GM12878 (cell line): ENCODE measurements around the gene SUFU. TPM values are rescaled to one million over a fixed set of nuclear protein-coding genes. Genes with fewer than 3 reads are reported as not detected.
A peak's percentile ranks its signal among the peaks of the same experiment; 100 is the strongest.

Experiments
- ATAC-seq: fragments of 200-7000 bp; cut with Tn5 transposase; 3 replicates; pipeline ENCODE4 v1.9.1; 2020; ENCODE audit warnings: mild to moderate bottlenecking, moderate library complexity
- BruUV-seq: library from RNA; stranded (reverse); fragments of 400-500 nt; replicated peaks from 2 replicates; lab custom pipeline; 2021; lab: Mats Ljungman, UMichigan
- CTCF ChIA-PET: fragments of 300-600 bp; sonication (Branson Sonifier 250); formaldehyde crosslinking; extraction: SDS; loops from one replicate; lab custom pipeline; 2021; ENCODE audit warnings: inconsistent platforms; lab: Yijun Ruan, JAX
- POLR2A ChIA-PET: fragments of 350-600 bp; formaldehyde crosslinking; extraction: SDS; loops from one replicate; lab custom pipeline; 2021; ENCODE audit warnings: inconsistent platforms; lab: Charles Lee
- RAD21 ChIA-PET: fragments of 300-600 bp; sonication (Branson Sonifier 250); formaldehyde crosslinking; loops from one replicate; lab custom pipeline; 2023; ENCODE audit warnings: antibody characterized with exemption; ENCODE audit not compliant: unreplicated experiment; lab: Charles Lee
- SMC1A ChIA-PET: fragments of 300-600 bp; sonication (Branson Sonifier 250); formaldehyde crosslinking; loops from one replicate; lab custom pipeline; 2023; ENCODE audit not compliant: unreplicated experiment, uncharacterized antibody; lab: Charles Lee
- DNase-seq: peaks from one replicate; pipeline ENCODE4 v3.0.0-alpha.2; 2011; ENCODE audit warnings: low read depth, low spot score
- FAIRE-seq: peaks from 3 replicates; lab custom pipeline; 2011; peaks lifted over from hg19 to GRCh38; lab: Jason Lieb, UNC
- H2AFZ ChIP-seq: 2 replicates; pipeline ENCODE4 v1.6.0; 2011; ENCODE audit warnings: low read depth, low read length, control low read depth; ENCODE audit not compliant: control insufficient read depth
- H3K27ac ChIP-seq: 2 replicates; pipeline ENCODE4 v1.5.1; 2011; ENCODE audit warnings: control low read depth; ENCODE audit not compliant: control insufficient read depth, insufficient read depth
- H3K27me3 ChIP-seq, 2 experiments: replicated peaks in 1 of 2; 2 replicates each; pipeline versions ENCODE4 v1.6.0 to v1.6.1; 2011; ENCODE audit warnings: low read length in 1 of 2; ENCODE audit not compliant: control insufficient read depth in 2 of 2, insufficient read depth in 2 of 2
- H3K36me3 ChIP-seq, 2 experiments: 2 replicates each; pipeline ENCODE4 v1.5.1; 2011; ENCODE audit warnings: low read length in 1 of 2; ENCODE audit not compliant: control insufficient read depth in 2 of 2, insufficient read depth in 2 of 2
- H3K4me1 ChIP-seq: 2 replicates; pipeline ENCODE4 v1.6.1; 2011; ENCODE audit warnings: mild to moderate bottlenecking, low read length, moderate library complexity, mixed read lengths; ENCODE audit not compliant: control insufficient read depth, insufficient read depth
- H3K4me2 ChIP-seq: 2 replicates; pipeline ENCODE4 v1.6.0; 2011; ENCODE audit warnings: control low read depth; ENCODE audit not compliant: control insufficient read depth, insufficient read depth
- H3K4me3 ChIP-seq: fragments of 200-600 bp; sonication (generic); 2 replicates; pipeline ENCODE4 v1.5.1; 2016
- H3K79me2 ChIP-seq: 2 replicates; pipeline ENCODE4 v1.6.0; 2011; ENCODE audit warnings: low read length; ENCODE audit not compliant: control insufficient read depth, insufficient read depth
- H3K9ac ChIP-seq: 2 replicates; pipeline ENCODE4 v1.8.0; 2011; ENCODE audit warnings: low read length, control low read depth, mixed read lengths; ENCODE audit not compliant: control insufficient read depth, insufficient read depth
- H3K9me3 ChIP-seq: replicated peaks from 3 replicates; pipeline ENCODE4 v1.5.1; 2011; ENCODE audit warnings: mild to moderate bottlenecking, low read length; ENCODE audit not compliant: control insufficient read depth, insufficient read depth
- H4K20me1 ChIP-seq: 2 replicates; pipeline ENCODE4 v1.6.0; 2011; ENCODE audit not compliant: control insufficient read depth, insufficient read depth
- BHLHE40 ChIP-seq, 2 experiments: fragments of 450-650 bp in 1 of 2; IDR thresholded peaks; 2 replicates each; pipeline ENCODE4 v1.6.1; 2011 to 2017; ENCODE audit warnings: low read depth in 2 of 2, borderline replicate concordance in 1 of 2, improper control_type of control experiment in 1 of 2, low read length in 1 of 2, mild to moderate bottlenecking in 1 of 2
- CEBPB ChIP-seq, 2 experiments: fragments of 150-350 bp in 1 of 2; IDR thresholded peaks; 2 replicates each; pipeline ENCODE4 v1.6.1; 2012 to 2014; ENCODE audit warnings: low read depth in 2 of 2, low read length in 2 of 2, borderline replicate concordance in 1 of 2, inconsistent platforms in 1 of 2
- CHD4 ChIP-seq: fragments of 200-600 bp; sonication (generic); IDR thresholded peaks from 2 replicates; pipeline ENCODE4 v1.6.1; 2016; ENCODE audit warnings: mild to moderate bottlenecking
- HDGF ChIP-seq: fragments of 450-650 bp; IDR thresholded peaks from 2 replicates; pipeline ENCODE4 v1.6.1; 2016; ENCODE audit warnings: antibody characterized with exemption
- IKZF2 ChIP-seq, 2 experiments: fragments of 450-650 bp; IDR thresholded peaks; 2 replicates each; pipeline ENCODE4 v1.6.1; 2017; ENCODE audit warnings: mild to moderate bottlenecking in 2 of 2, moderate library complexity in 2 of 2
- MYC ChIP-seq: IDR thresholded peaks from 2 replicates; pipeline ENCODE4 v1.6.1; 2011; ENCODE audit warnings: mild to moderate bottlenecking, low read length, moderate library complexity, inconsistent platforms; ENCODE audit not compliant: insufficient read depth, insufficient replicate concordance, insufficient read length, severe bottlenecking
- PAX8 ChIP-seq: fragments of 450-650 bp; IDR thresholded peaks from 2 replicates; pipeline ENCODE4 v1.6.1; 2017; ENCODE audit warnings: mild to moderate bottlenecking, moderate library complexity
- POLR2A ChIP-seq: IDR thresholded peaks from 2 replicates; pipeline ENCODE4 v1.6.1; 2011; ENCODE audit warnings: low read depth, mild to moderate bottlenecking, low read length
- RB1 ChIP-seq: fragments of 450-650 bp; formaldehyde crosslinking; IDR thresholded peaks from 2 replicates; pipeline ENCODE4 v1.6.1; 2017; ENCODE audit warnings: mild to moderate bottlenecking, borderline replicate concordance
- SP1 ChIP-seq: IDR thresholded peaks from one replicate; pipeline ENCODE4 v1.6.1; 2011; ENCODE audit warnings: low read depth, low read length
- SPI1 ChIP-seq: IDR thresholded peaks from 2 replicates; pipeline ENCODE4 v1.6.1; 2011; ENCODE audit warnings: low read depth, mild to moderate bottlenecking, low read length, moderate library complexity, borderline replicate concordance; ENCODE audit not compliant: insufficient read depth
- SUPT20H ChIP-seq: IDR thresholded peaks from 2 replicates; pipeline ENCODE4 v1.6.1; 2011; ENCODE audit warnings: low read depth, mild to moderate bottlenecking, low read length, moderate library complexity, borderline replicate concordance; ENCODE audit not compliant: control insufficient read depth
- WGBS: methylation state at CpG from one replicate; pipeline ENCODE4 v1.1.6; 2016; ENCODE audit warnings: low lambda C conversion rate; ENCODE audit not compliant: insufficient replicate concordance, insufficient coverage; ENCODE audit errors: missing lambda C conversion rate; 5-methylcytosine and 5-hydroxymethylcytosine counted together
- in situ Hi-C: fragments of 300-500 bp; cut with MboI; formaldehyde crosslinking; loops from 9 replicates; pipeline ENCODE4 v1.14.3; 2018; ENCODE audit warnings: mixed read lengths
- intact Hi-C: fragments of 100-400 bp; cut with micrococcal nuclease; formaldehyde crosslinking; loops from one replicate; pipeline ENCODE4 v1.14.2; 2022; ENCODE audit not compliant: unreplicated experiment
- polyA plus RNA-seq, 11 experiments: library from polyadenylated mRNA; depleted of rRNA in 4 of 11; unstranded in 6 of 11; stranded (reverse) in 5 of 11; fragments of >200 nt; fragmentation: Nextera tagmentation in 4 of 11; fragmentation: Illumina TruSeq in 1 of 11; extraction: Ambion mirVana in 4 of 11; extraction: Trizol in 1 of 11; gene quantifications; 1 replicate in 1 of 11; 2 replicates in 10 of 11; pipeline versions ENCODE4 v1.2.1 to v1.2.3, GENCODE V29; 2011 to 2016; ENCODE audit warnings: inconsistent platforms in 2 of 11, missing spikeins in 2 of 11, low read depth in 1 of 11
- total RNA-seq, 4 experiments: library from RNA; depleted of rRNA in 3 of 4; stranded (reverse); fragments of >200 nt in 3 of 4; fragmentation: Illumina TruSeq in 1 of 4; extraction: Trizol in 1 of 4; gene quantifications; 2 replicates each; pipeline versions ENCODE4 v1.2.1 to v1.2.3, GENCODE V29; 2013 to 2021
- TF ChIP-seq, protein P1 (sequence below): IDR thresholded peaks from 2 replicates; pipeline ENCODE4 v1.6.1; 2012; ENCODE audit warnings: low read depth, low read length, improper control_type of control experiment
- TF ChIP-seq, protein P2 (sequence below): fragments of 150-350 bp; IDR thresholded peaks from 2 replicates; pipeline ENCODE4 v1.6.1; 2014; ENCODE audit warnings: mild to moderate bottlenecking, low read depth, low read length
- TF ChIP-seq, protein P3 (sequence below): fragments of 450-650 bp; IDR thresholded peaks from 2 replicates; pipeline ENCODE4 v1.6.1; 2016; ENCODE audit warnings: mild to moderate bottlenecking
- TF ChIP-seq, protein P4 (sequence below): fragments of 450-650 bp; IDR thresholded peaks from 2 replicates; pipeline ENCODE4 v1.6.1; 2016; ENCODE audit warnings: mild to moderate bottlenecking

SUFU gene
- total and polyA plus RNA-seq, 10 of the 15 experiments (the other 5 are each of a cell fraction or from before 2014, with no cell fraction given) = 0.68 to 7.7 (median 2.4) TPM

DNA sequence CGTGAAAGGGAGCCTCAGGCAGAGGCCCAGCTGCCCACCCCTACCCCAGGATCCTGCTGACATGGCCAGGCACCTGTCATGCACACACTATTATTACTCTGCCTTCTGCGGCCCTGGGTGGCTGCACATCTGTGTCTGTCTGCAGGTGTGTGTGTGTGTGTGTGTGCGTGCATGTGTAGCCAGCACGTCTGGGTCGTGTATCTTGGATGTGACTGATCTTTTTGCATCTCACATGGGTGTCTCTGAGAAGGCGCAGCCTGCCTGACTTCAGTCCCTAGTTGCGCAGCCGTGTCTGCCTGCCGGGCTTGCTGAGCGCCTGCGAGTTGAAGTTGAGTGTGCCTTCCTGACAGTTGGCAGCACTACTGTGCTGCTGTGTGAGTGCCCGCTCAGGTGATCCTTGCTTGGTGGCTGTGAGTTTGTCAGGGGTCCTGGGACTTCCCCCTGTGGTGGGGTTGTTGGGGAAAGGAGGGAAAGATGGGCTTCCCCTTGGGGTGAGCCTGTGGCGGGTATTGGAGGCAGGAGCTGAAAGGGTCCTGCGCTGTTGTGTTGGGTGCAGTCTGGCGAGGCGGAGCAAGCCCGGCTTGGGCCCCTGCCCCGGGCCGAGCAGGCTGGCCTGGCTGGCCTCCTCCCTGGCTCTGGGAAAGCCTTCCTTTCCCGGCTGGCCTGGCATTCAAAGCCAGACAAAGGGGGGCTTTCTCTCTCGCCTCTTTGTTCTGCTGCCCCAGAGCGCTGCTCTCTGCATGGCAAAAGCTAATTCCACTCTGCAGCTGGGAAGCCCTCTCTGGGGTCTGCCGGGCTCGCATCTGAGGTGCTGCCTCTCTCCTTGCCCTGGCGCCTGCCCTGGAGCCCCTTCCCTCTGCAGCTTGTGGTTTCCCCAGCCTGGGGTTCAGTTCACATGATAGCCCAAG is 145.4 kb downstream of the SUFU start:
- ATAC-seq (no peak), FAIRE-seq (no peak)
- in situ Hi-C loops = no loop called here
- TF ChIP-seq IKZF2 (IDR thresholded peaks at IDR 0.05) (peak in 1 of 2 experiments; percentile 18; a peak in 1 of 4 replicates), SPI1 (no peak), POLR2A (peak; percentile 64), PAX8 (no peak), RB1 (0 out of 2 replicates have a peak, but pooled peaks have one; percentile 24), SUPT20H (no peak), CEBPB (IDR thresholded peaks at IDR 0.05; ENCODE audit: borderline replicate concordance in 1 of 2, low read depth in 2 of 2, low read length in 2 of 2) (no peak), SP1 (no peak), MYC (no peak), BHLHE40 (IDR thresholded peaks at IDR 0.05; ENCODE audit: borderline replicate concordance in 1 of 2, low read depth in 2 of 2, low read length in 1 of 2) (peak in 1 of 2 experiments; percentile 22; a peak in 1 of 4 replicates), HDGF (0 out of 2 replicates have a peak, but pooled peaks have one; percentile 18), CHD4 (no peak)
- TF ChIP-seq, protein P1, sequence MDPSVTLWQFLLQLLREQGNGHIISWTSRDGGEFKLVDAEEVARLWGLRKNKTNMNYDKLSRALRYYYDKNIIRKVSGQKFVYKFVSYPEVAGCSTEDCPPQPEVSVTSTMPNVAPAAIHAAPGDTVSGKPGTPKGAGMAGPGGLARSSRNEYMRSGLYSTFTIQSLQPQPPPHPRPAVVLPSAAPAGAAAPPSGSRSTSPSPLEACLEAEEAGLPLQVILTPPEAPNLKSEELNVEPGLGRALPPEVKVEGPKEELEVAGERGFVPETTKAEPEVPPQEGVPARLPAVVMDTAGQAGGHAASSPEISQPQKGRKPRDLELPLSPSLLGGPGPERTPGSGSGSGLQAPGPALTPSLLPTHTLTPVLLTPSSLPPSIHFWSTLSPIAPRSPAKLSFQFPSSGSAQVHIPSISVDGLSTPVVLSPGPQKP = 0 out of 2 replicates have a peak, but pooled peaks have one; percentile 14
- TF ChIP-seq, protein P2, sequence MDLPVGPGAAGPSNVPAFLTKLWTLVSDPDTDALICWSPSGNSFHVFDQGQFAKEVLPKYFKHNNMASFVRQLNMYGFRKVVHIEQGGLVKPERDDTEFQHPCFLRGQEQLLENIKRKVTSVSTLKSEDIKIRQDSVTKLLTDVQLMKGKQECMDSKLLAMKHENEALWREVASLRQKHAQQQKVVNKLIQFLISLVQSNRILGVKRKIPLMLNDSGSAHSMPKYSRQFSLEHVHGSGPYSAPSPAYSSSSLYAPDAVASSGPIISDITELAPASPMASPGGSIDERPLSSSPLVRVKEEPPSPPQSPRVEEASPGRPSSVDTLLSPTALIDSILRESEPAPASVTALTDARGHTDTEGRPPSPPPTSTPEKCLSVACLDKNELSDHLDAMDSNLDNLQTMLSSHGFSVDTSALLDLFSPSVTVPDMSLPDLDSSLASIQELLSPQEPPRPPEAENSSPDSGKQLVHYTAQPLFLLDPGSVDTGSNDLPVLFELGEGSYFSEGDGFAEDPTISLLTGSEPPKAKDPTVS = no peak
- TF ChIP-seq, protein P3, sequence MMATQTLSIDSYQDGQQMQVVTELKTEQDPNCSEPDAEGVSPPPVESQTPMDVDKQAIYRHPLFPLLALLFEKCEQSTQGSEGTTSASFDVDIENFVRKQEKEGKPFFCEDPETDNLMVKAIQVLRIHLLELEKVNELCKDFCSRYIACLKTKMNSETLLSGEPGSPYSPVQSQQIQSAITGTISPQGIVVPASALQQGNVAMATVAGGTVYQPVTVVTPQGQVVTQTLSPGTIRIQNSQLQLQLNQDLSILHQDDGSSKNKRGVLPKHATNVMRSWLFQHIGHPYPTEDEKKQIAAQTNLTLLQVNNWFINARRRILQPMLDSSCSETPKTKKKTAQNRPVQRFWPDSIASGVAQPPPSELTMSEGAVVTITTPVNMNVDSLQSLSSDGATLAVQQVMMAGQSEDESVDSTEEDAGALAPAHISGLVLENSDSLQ = 0 out of 2 replicates have a peak, but pooled peaks have one; percentile 20
- TF ChIP-seq, protein P4, sequence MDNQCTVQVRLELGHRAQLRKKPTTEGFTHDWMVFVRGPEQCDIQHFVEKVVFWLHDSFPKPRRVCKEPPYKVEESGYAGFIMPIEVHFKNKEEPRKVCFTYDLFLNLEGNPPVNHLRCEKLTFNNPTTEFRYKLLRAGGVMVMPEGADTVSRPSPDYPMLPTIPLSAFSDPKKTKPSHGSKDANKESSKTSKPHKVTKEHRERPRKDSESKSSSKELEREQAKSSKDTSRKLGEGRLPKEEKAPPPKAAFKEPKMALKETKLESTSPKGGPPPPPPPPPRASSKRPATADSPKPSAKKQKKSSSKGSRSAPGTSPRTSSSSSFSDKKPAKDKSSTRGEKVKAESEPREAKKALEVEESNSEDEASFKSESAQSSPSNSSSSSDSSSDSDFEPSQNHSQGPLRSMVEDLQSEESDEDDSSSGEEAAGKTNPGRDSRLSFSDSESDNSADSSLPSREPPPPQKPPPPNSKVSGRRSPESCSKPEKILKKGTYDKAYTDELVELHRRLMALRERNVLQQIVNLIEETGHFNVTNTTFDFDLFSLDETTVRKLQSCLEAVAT = 0 out of 2 replicates have a peak, but pooled peaks have one; percentile 36

More for the DNA sequence above, 145.4 kb downstream of the SUFU start:
- H3K4me3 ChIP-seq = peak overlapping the region; percentile 93
- H3K27ac ChIP-seq = peak overlapping the region; percentile 96
- 25% methylated on average over 25 of the region's 25 CpGs for WGBS
- ChIA-PET SMC1A (interaction anchor here (1.1 to 9.3 kb wide), 7 partner anchors 10 to 147 kb away, joined by 3 to 103 read pairs (median 11); partner anchors contain the start of genes ACTR1A, ARL3 and SFXN2), POLR2A (interaction anchor here (0.6 to 14.1 kb wide), 8 partner anchors 10 to 144 kb away, joined by 4 to 151 read pairs (median 5); partner anchors contain the start of genes ARL3 and SFXN2), CTCF (interaction anchor here (0.7 to 13.5 kb wide), 10 partner anchors 11 to 64 kb away, joined by 3 to 128 read pairs (median 4); no protein-coding TSS in a partner anchor), RAD21 (interaction anchor here (1.2 to 7.1 kb wide), 6 partner anchors 11 to 269 kb away, joined by 6 to 81 read pairs (median 22); partner anchors contain the start of genes ARL3, CNNM2, SFXN2 and SUFU)
- DNase-seq = no peak
- H3K9ac ChIP-seq = peak overlapping the region; percentile 99
- H3K4me2 ChIP-seq = peak overlapping the region; percentile 98
- no peaks in the 10 kb centered on the region for H3K9me3 ChIP-seq
- H4K20me1 ChIP-seq = no peaks in the 10 kb centered on the region
- H2AFZ ChIP-seq = no peak overlapping the region
- H3K36me3 ChIP-seq = peaks cover 8 to 11% of the 10 kb centered on the region in 2 experiments
- no peaks in the 10 kb centered on the region for H3K27me3 ChIP-seq
- BruUV-seq = no TSS peak
- peaks cover 89% of the 10 kb centered on the region for H3K79me2 ChIP-seq
- intact Hi-C loops = loop anchor here (10.0 kb wide), 2 partner anchors 254 to 546 kb away; partner anchors contain the start of genes NFKB2 and NT5C2
- H3K4me1 ChIP-seq = peaks cover 66% of the 10 kb centered on the region
